GM11168 (cell line): ENCODE results near the gene TCEA2.

Experiments
- in situ Hi-C: fragments of 300-500 bp; cut with MboI; formaldehyde crosslinking; loops from one replicate; pipeline ENCODE4 v1.12.0; 2022; ENCODE audit warnings: low sequenced_read_pairs; ENCODE audit not compliant: unreplicated experiment

TCEA2 gene

GRCh38 chr20:64062596-64063388 is at the start of gene TCEA2:
TCEA2 (plus strand) TSS chr20:64063198; CDS start chr20:64063313, 115 bp downstream.
- in situ Hi-C loops: no loop called here

GRCh38 chr20:64015635-64016034 is 47.4 kb upstream of the TCEA2 start:
- in situ Hi-C loops: no loop called here

- in situ Hi-C loops: no loop called here
These were observed 41.6 kb upstream of the TCEA2 start for GRCh38 chr20:64021124-64021975.

- in situ Hi-C loops: no loop called here
These were observed 40.2 kb upstream of the TCEA2 start for GRCh38 chr20:64022671-64023360.

- in situ Hi-C loops: no loop called here
These were observed 39.4 kb upstream of the TCEA2 start for GRCh38 chr20:64023361-64024140.

GRCh38 chr20:64024141-64024990 is 38.6 kb upstream of the TCEA2 start:
- in situ Hi-C loops: no loop called here

- in situ Hi-C loops: no loop called here
These were observed 37.7 kb upstream of the TCEA2 start for GRCh38 chr20:64025101-64025825.

- in situ Hi-C loops: no loop called here
These were observed 37.1 kb upstream of the TCEA2 start for GRCh38 chr20:64025826-64026412.

- in situ Hi-C loops: no loop called here
These were observed 34.9 kb upstream of the TCEA2 start for GRCh38 chr20:64027981-64028685.

- in situ Hi-C loops: no loop called here
These were observed 33.5 kb upstream of the TCEA2 start for GRCh38 chr20:64029293-64030117.

GRCh38 chr20:64030371-64031134 is 32.4 kb upstream of the TCEA2 start:
- in situ Hi-C loops: no loop called here

- in situ Hi-C loops: no loop called here
These were observed 31.1 kb upstream of the TCEA2 start for GRCh38 chr20:64031822-64032314.

- in situ Hi-C loops: no loop called here
These were observed 30.0 kb upstream of the TCEA2 start for GRCh38 chr20:64032706-64033624.

GRCh38 chr20:64033981-64034493 is 29.0 kb upstream of the TCEA2 start:
- in situ Hi-C loops: no loop called here
